Upper lobe of left lung (tissue), 4 donors: ENCODE measurements around the gene PTPRM.

Source experiments
- POLR2A ChIP-seq, 4 donors: fragments of 450-650 bp; IDR thresholded peaks; one replicate each; pipeline ENCODE4 v1.5.1; 2016 to 2017; ENCODE audit warnings: antibody characterized with exemption in 4 of 4, mild to moderate bottlenecking in 2 of 4
- POLR2AphosphoS5 ChIP-seq, 2 donors: sonication (generic); formaldehyde crosslinking; IDR thresholded peaks; one replicate each; pipeline ENCODE4 v1.5.1; 2017; ENCODE audit warnings: antibody characterized with exemption in 2 of 2
- TF ChIP-seq, protein P1 (sequence below), 6 experiments: fragments of 450-650 bp in 4 of 6; fragments of 200-600 bp in 2 of 6; sonication (generic) in 2 of 6; IDR thresholded peaks; one replicate each; pipeline ENCODE4 v1.5.1; 2016 to 2019; ENCODE audit warnings: antibody characterized with exemption in 6 of 6

DNA sequence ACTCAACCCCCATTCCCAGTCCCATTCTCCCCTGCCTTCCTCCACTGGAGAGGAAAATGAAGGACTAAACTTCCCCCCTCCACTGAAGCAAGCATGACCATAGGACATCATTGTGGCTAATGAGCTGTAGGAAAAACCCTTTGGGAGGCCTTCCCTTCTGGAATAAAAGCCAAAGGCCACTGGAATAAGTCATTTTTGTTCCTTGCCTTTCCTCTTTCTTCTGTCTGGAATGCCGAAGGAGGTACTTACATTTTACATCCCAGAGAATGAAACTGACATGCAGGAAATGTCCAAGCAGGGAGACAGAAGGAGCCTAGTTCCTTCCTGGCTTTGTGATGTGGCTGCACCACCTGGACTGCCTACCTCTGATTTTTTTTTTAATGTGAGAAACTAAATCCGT, 9.1 kb upstream of the PTPRM start:
- TF ChIP-seq POLR2AphosphoS5 (IDR thresholded peaks at IDR 0.05) (no peak), POLR2A (IDR thresholded peaks at IDR 0.05) (no peak)
- TF ChIP-seq, protein P1, sequence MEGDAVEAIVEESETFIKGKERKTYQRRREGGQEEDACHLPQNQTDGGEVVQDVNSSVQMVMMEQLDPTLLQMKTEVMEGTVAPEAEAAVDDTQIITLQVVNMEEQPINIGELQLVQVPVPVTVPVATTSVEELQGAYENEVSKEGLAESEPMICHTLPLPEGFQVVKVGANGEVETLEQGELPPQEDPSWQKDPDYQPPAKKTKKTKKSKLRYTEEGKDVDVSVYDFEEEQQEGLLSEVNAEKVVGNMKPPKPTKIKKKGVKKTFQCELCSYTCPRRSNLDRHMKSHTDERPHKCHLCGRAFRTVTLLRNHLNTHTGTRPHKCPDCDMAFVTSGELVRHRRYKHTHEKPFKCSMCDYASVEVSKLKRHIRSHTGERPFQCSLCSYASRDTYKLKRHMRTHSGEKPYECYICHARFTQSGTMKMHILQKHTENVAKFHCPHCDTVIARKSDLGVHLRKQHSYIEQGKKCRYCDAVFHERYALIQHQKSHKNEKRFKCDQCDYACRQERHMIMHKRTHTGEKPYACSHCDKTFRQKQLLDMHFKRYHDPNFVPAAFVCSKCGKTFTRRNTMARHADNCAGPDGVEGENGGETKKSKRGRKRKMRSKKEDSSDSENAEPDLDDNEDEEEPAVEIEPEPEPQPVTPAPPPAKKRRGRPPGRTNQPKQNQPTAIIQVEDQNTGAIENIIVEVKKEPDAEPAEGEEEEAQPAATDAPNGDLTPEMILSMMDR (IDR thresholded peaks at IDR 0.05) = no peak
